Keratinocyte (primary cell): ENCODE data around the gene ZGRF1.
A peak's percentile ranks its signal among the peaks of the same experiment; 100 is the strongest.

Experiments used
- CTCF ChIP-seq, 3 experiments: IDR thresholded peaks in 1 of 3; conservative IDR thresholded peaks in 1 of 3; optimal IDR thresholded peaks in 1 of 3; 2 replicates in 2 of 3; 3 replicates in 1 of 3; pipeline versions ENCODE3 to v1.5.1; 2011; ENCODE audit warnings: low read length in 3 of 3, mild to moderate bottlenecking in 3 of 3, moderate library complexity in 2 of 3, control low read depth in 1 of 3, inconsistent platforms in 1 of 3; ENCODE audit not compliant: insufficient read depth in 2 of 3; ENCODE audit errors: extremely low read depth in 1 of 3
- EZH2 ChIP-seq: IDR thresholded peaks from one replicate; pipeline ENCODE4 v1.6.1; 2012; ENCODE audit warnings: inconsistent platforms, mild to moderate bottlenecking, low read length, moderate library complexity

GRCh38 chr4:112523764-112524505, 112.8 kb downstream of the ZGRF1 start:
- TF ChIP-seq CTCF (optimal IDR thresholded peaks at IDR 0.05 in 1 of 3, IDR thresholded peaks at IDR 0.05 in 1 of 3, conservative IDR thresholded peaks at IDR 0.05 in 1 of 3; ENCODE audit: extremely low read depth in 1 of 3, insufficient read depth in 2 of 3, low read length in 3 of 3) (peak in 2 of 3 experiments; percentile 74 to 77), EZH2 (no peak)
